GM21723 (cell line): Measurements from ENCODE around the gene ATP5F1A.

Source experiments
- ATAC-seq: cut with Tn5 transposase; IDR thresholded peaks from one replicate; pipeline ENCODE4 v1.9.1; 2021; ENCODE audit warnings: mild to moderate bottlenecking, moderate library complexity; ENCODE audit not compliant: unreplicated experiment

ATP5F1A gene

DNA sequence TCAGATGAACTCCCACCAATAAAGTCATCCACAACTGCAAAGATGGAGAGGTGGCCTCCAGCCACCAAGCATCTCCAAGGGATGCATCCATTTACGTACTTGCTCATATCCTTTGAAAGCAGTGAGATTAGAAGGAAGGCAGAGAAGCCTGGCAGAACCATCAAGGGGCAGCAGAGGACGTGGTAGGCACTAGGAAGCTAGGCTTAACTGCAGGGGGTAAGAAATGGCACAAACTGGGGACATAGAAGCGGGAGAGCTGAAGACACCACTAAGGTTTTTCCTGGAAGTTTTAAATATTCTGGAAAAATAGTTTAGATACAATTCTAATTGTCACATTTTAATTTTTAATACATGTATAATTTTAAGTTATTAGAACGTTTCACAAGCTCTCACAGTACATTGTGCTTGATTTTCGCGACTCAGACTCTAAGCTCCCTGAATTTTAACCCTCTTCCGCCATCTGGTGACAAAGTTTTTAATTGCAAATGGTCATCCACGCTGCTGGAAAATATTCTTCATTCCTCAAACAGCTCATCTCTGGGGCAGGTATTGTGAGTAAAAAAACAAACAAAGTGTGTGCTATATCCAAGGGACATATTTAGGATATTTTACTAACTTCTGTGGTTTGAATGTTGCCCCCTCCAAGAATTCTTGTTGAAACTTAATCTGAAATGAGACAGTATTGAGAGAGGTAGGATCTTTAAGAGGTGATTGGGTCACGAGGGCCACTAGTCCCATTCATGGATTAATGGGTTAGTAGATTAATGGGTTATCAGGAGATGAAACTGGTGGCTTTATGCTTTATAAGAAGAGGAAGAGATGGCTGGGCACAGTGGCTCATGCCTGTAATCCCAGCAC, 24.4 kb downstream of the ATP5F1A start:
- ATAC-seq = peak; percentile 34

DNA sequence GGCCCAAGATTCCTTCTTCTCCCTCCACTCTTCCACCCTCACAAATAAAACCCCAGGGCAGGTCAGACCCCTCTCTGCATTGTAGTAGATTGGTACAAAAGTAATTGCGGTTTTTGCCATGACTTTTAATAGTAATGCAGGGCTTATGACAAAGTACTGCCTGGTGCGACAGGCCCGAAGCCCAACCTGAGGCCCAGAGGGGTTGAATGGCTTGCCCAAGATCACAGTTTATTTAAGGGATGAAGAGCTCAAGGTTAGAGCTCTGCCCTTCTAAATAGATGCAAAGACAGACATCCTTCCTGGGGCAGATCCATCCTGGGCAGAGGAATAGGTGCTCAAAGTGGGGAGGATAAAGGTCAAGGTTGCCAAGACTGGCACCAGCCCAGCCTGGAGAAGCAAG, 25.1 kb downstream of the ATP5F1A start:
- ATAC-seq = no peak

DNA sequence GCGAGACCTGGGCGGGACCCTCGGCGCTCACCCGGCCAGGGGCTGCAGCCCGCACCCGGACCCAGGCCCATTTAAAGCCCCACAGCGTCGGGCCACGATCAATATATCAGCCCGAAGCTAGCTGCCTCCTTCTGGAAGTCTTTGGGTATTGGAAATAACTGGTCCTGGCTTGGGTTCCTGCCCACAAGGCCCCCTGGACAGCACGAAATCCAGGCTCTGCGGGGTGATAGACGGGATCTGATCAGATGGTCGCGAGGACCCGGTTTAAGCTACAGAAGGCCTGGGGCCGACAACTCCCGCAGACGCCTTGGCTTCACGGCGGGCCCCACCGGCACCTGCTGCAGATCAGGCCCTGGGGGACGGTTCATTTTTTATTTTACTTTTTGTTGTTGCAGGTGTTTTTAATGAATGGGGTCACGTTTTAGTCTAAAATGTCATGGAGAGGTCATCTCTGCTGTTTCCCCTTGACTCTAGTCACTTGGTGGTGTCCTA, 25.7 kb downstream of the ATP5F1A start:
- ATAC-seq = no peak

- peak; percentile 58 for ATAC-seq
Observed at GRCh38 chr18:46071653-46072375, 26.3 kb downstream of the ATP5F1A start, which contains the start of gene PSTPIP2. TSS of gene PSTPIP2 (minus strand) at chr18:46072260. CDS start at chr18:46072188, 72 bp downstream.

DNA sequence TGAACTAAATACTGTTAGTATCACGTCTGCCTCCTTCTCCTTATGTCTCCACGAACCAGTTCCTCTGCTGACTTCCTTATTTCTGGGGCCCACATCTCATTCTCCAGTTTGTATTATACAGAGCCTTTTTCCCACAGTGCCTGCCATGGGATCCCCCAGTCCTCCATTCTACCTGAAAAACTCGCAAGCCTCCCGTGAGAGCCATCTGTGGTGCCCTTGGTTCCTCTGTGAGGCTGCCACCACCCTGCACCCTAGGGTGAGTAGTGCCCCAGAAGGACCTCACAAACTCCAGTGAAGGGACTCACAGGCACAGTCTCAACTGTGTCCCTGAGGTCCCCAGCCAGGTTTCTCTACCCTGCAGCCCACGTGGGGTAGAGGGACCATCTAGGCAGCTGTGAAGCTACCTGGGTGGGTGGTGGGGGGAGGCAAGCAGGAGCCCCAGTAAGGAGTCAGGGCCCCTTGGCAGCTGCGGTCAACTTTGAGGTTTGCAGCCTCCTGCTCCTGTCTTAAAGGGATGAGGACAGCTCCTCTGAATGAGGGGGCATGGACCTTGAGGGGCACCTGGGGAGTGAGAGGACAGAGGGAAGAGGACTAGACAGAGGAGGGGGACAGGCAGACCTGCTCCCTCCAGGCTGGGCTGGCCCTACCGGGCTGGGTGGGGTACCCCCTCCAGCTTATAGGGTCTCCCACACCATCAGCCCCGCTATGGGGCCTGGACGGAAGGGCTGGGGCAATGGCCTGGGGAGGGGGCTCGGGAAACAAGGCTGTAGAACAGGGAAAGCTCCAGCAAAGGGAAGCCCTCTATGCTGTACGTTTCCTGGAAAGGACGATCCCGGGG, 27.1 kb downstream of the ATP5F1A start:
- ATAC-seq = no peak

GRCh38 chr18:46070232-46070631, 27.9 kb downstream of the ATP5F1A start:
- no peak for ATAC-seq

- no peak for ATAC-seq
Observed at GRCh38 chr18:46069524-46069923, 28.6 kb downstream of the ATP5F1A start.

DNA sequence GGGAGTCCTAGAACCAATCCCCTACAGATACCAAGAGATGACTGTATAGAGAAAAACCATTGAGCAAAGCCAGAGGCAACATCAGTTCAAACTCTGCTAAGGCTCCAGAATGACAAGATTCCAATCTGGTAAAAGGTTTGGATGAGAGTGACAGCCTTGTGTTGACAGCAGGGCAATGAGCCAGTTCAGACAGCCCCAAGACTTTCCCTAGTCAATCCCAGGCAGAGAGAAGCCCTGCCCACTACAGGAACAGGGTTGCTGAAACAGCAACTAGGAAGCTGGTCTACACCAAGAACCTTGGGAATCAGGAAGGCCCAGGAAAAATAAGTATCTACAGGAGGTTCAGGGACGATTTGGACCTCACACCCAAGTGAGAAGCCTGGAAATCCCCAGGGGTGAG, 29.3 kb downstream of the ATP5F1A start:
- ATAC-seq = no peak

GRCh38 chr18:46067438-46068007, 30.6 kb downstream of the ATP5F1A start:
- no peak for ATAC-seq

GRCh38 chr18:46062781-46063180, 35.3 kb downstream of the ATP5F1A start:
- no peak for ATAC-seq

- ATAC-seq = no peak
Observed at GRCh38 chr18:46061796-46062195, 36.3 kb downstream of the ATP5F1A start.

DNA sequence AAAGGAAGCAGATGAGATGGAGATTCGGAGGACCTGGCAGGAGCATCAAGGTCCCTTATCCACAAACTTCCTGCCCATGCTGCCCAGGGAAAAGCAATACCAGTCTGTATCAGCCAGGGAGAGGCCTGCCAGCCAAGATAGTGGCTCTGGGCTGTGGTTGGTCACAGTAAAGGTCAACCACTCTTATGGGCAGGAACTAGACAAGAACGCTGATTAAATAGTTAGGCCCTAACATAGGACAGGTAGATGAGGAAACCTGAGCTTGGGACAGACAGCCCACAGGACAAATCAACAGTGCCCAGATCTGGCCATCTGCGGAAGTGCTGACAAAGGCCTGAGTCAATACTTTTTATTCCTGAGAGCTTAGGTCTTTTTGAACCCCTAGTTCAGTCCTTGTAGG, 36.7 kb downstream of the ATP5F1A start:
- no peak for ATAC-seq

GRCh38 chr18:46060359-46060841, 37.7 kb downstream of the ATP5F1A start:
- ATAC-seq = no peak

DNA sequence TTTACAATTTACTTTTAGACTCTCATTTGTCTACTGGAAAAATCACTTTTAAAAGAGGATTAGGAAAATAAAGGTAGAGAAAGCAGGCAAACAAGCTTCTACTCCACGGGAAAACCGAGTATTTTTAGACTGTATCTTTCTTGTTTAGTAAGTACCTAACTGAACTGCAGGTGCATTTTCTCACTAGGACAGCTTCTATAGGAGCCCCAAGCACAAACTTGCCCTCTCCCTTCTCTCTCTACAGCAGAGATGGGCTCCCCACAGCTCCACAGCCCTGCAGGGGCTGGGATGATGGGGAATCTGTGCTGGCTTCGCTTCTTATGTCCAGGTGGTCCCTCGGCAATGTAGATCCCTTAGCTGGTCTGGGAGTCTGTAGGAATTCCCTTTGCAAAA, 42.3 kb downstream of the ATP5F1A start:
- ATAC-seq = no peak

GRCh38 chr18:46054956-46055837, 42.9 kb downstream of the ATP5F1A start:
- peak; percentile 68 for ATAC-seq

DNA sequence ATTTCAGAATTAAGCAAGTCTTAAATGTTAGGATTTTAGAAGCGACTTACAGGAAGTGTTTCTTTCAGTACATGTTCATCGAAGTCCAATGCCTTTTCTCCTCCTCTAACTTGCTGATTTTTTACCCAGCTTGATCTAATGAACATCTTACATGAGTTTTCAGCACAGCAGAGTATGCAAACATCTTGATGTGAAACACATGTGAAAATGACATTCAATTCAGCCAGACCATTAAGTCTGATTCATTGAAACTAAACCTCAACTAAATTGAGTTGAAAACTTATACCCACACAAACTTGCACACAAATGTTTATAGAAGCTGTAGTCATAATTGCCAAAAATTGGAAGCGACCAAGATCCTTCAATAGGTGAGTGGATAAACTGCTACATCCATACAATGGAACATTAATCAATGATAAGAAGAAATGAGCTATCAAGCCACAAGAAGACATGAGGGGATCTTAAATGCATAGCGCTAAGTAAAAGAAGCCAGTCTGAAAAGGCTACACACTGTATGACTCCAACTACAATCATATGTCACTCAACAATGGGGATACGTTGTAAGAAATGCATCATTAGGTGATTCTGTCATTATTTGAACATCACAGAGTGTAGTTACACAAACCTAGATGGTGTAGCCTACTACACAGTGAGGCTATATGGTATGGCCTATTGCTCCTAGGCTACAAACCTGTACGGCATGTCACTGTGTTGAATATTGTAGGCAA, 44.6 kb downstream of the ATP5F1A start:
- ATAC-seq = no peak

- no peak for ATAC-seq
Observed at GRCh38 chr18:46051731-46052461, 46.2 kb downstream of the ATP5F1A start.

DNA sequence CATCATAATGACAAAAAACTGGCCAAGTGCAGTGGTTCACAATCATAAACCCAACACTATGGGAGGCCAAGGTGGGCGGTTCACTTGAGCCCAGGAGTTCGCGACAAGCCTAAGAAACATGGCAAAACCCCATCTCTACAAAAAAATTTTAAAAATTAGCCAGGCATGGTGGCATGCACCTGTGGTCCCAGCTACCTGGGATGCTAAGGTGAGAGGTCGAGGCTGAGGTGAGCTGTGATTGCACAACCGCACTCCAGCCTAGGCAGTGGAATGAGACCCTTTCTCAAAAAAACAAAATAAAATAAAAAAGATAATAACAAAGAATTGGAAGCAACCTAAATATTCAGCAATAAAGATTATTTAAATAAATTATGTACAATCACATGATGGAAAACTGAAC, 47.8 kb downstream of the ATP5F1A start:
- ATAC-seq = no peak
